ENCODE data around the gene RING1. TPM values are rescaled to one million over a fixed set of nuclear protein-coding genes. Genes with fewer than 3 reads are reported as not detected.

Gene RING1
- total and polyA plus RNA-seq, 2 experiments from 2014 or later = 6.4 to 16.0 TPM

GRCh38 chr6:33170176-33171015, 37.9 kb upstream of the RING1 start (continued):
- TF ChIP-seq ZNF114 (CRISPR knock-in tag; IDR thresholded peaks at IDR 0.05) = no peak
- no peak for TF ChIP-seq NANOG (IDR thresholded peaks at IDR 0.05; ENCODE audit: borderline replicate concordance)

GRCh38 chr6:33171016-33171879, 37.1 kb upstream of the RING1 start:
- no peaks in the 10 kb centered on the region for H4K20me1 ChIP-seq (replicated peaks; ENCODE audit: insufficient read depth)
- H3K4me1 ChIP-seq (ENCODE audit: insufficient read depth) = no peaks in the 10 kb centered on the region; the same call in 1 of the 2 replicates
- Mint-ChIP-seq H3K4me1 (peaks cover 6% of the 10 kb centered on the region; the same call in 2 of the 3 replicates), H3K4me3 (no peak overlapping the region; the same call in 2 of the 3 replicates), H3K27me3 (ENCODE audit: insufficient read depth, low read depth, poor library complexity) (peaks cover 13% of the 10 kb centered on the region), H3K9me3 (no peaks in the 10 kb centered on the region; the same call in 1 of the 3 replicates), H3K36me3 (ENCODE audit: low read depth) (no peaks in the 10 kb centered on the region), H3K27ac (no peak overlapping the region)
- H2AFZ ChIP-seq = no peak overlapping the region
- H3K27me3 ChIP-seq (ENCODE audit: insufficient read depth) = no peaks in the 10 kb centered on the region
- H3K4me3 ChIP-seq = no peak overlapping the region
- no peaks in the 10 kb centered on the region for H3K79me2 ChIP-seq (replicated peaks; ENCODE audit: insufficient read depth)
- DNase-seq (ENCODE audit: low spot score) (no peak), ATAC-seq (no peak)
- H3K36me3 ChIP-seq (ENCODE audit: insufficient read depth) = no peaks in the 10 kb centered on the region
- H3K27ac ChIP-seq (ENCODE audit: low read depth) = no peak overlapping the region
- no peaks in the 10 kb centered on the region for H3K9me2 ChIP-seq (ENCODE audit: insufficient read depth)
- no peak overlapping the region for H3K4me2 ChIP-seq
- H3F3A ChIP-seq (replicated peaks; ENCODE audit: low read depth) = no peaks in the 10 kb centered on the region
- TF ChIP-seq ZNF331 (CRISPR knock-in tag; IDR thresholded peaks at IDR 0.05; ENCODE audit: low read depth) (no peak), CTCF (conservative IDR thresholded peaks at IDR 0.05; ENCODE audit: low read depth in 2 of 2) (no peak), JUNB (IDR thresholded peaks at IDR 0.05; ENCODE audit: unreplicated experiment) (no peak), CREB1 (CRISPR knock-in tag; IDR thresholded peaks at IDR 0.05; ENCODE audit: low read depth) (no peak), EZH2 (IDR thresholded peaks at IDR 0.05; ENCODE audit: low read depth, unreplicated experiment) (no peak), ZNF114 (CRISPR knock-in tag; IDR thresholded peaks at IDR 0.05) (no peak), STAT1 (IDR thresholded peaks at IDR 0.05; ENCODE audit: unreplicated experiment) (no peak), REST (IDR thresholded peaks at IDR 0.05; ENCODE audit: unreplicated experiment) (no peak), ZNF462 (CRISPR knock-in tag; IDR thresholded peaks at IDR 0.05) (no peak), EZH2phosphoT487 (IDR thresholded peaks at IDR 0.05; ENCODE audit: unreplicated experiment) (no peak)

All from GM23338 (cell line).